HL-60 (cell line): Measurements from ENCODE around the gene VEGFB.

Source experiments
- POLR2AphosphoS5 ChIP-seq: IDR thresholded peaks from 2 replicates; pipeline ENCODE4 v1.6.1; 2012; ENCODE audit warnings: low read depth
- TF ChIP-seq, protein P1 (sequence below): IDR thresholded peaks from 2 replicates; pipeline ENCODE4 v1.6.1; 2012; ENCODE audit warnings: low read depth; ENCODE audit not compliant: insufficient replicate concordance
- TF ChIP-seq, protein P2 (sequence below): IDR thresholded peaks from one replicate; pipeline ENCODE4 v1.5.1; 2011; ENCODE audit warnings: low read length, control low read depth, inconsistent platforms; ENCODE audit not compliant: insufficient read depth

DNA sequence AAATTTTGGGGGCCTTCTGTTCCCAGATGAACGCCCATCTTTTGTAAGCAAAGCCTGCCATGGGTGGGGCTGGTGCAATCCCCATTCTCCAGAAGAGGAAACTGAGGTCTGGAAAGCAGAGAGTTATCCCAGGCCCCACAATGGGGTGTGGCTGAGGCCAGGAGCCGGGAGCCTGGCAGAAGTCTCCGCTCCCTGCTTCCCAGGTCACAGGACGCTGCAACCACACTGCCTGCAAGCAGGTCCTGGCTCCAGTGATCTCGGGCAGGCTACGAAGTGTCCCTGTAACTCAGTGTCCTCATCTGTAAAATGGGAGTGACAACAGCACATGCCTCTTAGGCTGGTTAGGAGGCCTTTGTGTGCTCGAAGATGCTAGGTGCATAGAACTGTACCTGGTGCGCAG, 18.7 kb downstream of the VEGFB start:
- TF ChIP-seq, protein P1, sequence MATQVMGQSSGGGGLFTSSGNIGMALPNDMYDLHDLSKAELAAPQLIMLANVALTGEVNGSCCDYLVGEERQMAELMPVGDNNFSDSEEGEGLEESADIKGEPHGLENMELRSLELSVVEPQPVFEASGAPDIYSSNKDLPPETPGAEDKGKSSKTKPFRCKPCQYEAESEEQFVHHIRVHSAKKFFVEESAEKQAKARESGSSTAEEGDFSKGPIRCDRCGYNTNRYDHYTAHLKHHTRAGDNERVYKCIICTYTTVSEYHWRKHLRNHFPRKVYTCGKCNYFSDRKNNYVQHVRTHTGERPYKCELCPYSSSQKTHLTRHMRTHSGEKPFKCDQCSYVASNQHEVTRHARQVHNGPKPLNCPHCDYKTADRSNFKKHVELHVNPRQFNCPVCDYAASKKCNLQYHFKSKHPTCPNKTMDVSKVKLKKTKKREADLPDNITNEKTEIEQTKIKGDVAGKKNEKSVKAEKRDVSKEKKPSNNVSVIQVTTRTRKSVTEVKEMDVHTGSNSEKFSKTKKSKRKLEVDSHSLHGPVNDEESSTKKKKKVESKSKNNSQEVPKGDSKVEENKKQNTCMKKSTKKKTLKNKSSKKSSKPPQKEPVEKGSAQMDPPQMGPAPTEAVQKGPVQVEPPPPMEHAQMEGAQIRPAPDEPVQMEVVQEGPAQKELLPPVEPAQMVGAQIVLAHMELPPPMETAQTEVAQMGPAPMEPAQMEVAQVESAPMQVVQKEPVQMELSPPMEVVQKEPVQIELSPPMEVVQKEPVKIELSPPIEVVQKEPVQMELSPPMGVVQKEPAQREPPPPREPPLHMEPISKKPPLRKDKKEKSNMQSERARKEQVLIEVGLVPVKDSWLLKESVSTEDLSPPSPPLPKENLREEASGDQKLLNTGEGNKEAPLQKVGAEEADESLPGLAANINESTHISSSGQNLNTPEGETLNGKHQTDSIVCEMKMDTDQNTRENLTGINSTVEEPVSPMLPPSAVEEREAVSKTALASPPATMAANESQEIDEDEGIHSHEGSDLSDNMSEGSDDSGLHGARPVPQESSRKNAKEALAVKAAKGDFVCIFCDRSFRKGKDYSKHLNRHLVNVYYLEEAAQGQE = no peak
- TF ChIP-seq, protein P2, sequence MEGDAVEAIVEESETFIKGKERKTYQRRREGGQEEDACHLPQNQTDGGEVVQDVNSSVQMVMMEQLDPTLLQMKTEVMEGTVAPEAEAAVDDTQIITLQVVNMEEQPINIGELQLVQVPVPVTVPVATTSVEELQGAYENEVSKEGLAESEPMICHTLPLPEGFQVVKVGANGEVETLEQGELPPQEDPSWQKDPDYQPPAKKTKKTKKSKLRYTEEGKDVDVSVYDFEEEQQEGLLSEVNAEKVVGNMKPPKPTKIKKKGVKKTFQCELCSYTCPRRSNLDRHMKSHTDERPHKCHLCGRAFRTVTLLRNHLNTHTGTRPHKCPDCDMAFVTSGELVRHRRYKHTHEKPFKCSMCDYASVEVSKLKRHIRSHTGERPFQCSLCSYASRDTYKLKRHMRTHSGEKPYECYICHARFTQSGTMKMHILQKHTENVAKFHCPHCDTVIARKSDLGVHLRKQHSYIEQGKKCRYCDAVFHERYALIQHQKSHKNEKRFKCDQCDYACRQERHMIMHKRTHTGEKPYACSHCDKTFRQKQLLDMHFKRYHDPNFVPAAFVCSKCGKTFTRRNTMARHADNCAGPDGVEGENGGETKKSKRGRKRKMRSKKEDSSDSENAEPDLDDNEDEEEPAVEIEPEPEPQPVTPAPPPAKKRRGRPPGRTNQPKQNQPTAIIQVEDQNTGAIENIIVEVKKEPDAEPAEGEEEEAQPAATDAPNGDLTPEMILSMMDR = no peak
- no peak for TF ChIP-seq POLR2AphosphoS5
